ENCODE results near the gene GALM.
"Not testable (repeated sequence)": the region's sequence is repeated elsewhere in the genome, so short reads cannot be mapped to it uniquely, and the experiment has no call there.

GALM gene

GRCh38 chr2:38747007-38747424 lies 81.1 kb downstream of the GALM start:
- Histone ChIP-seq H3K27me3 (ENCODE audit: low read depth, low read length) (no peaks in the 10 kb centered on the region), H3K4me1 (ENCODE audit: control insufficient read depth in 1 of 2, insufficient read depth in 2 of 2, low read length in 2 of 2) (peaks cover 12 to 64% of the 10 kb centered on the region in 2 donors), H3K9me3 (ENCODE audit: control insufficient read depth in 1 of 2, low read length in 2 of 2) (no peaks in the 10 kb centered on the region), H3K4me3 (ENCODE audit: low read depth in 1 of 2, low read length in 2 of 2) (no peak overlapping the region), H3K27ac (ENCODE audit: low read length) (peak overlapping the region; percentile 3), H3K36me3 (ENCODE audit: control insufficient read depth in 1 of 2, insufficient read depth in 2 of 2, low read length in 2 of 2) (peaks cover 56 to 58% of the 10 kb centered on the region in 2 donors)

- Histone ChIP-seq H3K36me3 (ENCODE audit: control insufficient read depth in 1 of 2, insufficient read depth in 2 of 2, low read length in 2 of 2) (peaks cover 56 to 58% of the 10 kb centered on the region in 2 donors), H3K4me3 (ENCODE audit: low read depth in 1 of 2, low read length in 2 of 2) (no peak overlapping the region), H3K27ac (ENCODE audit: low read length) (peak overlapping the region; percentile 3)
Observed at GRCh38 chr2:38747819-38748218, 81.9 kb downstream of the GALM start.

GRCh38 chr2:38748391-38748790 lies 82.5 kb downstream of the GALM start:
- H3K4me3 ChIP-seq (ENCODE audit: low read depth in 1 of 2, low read length in 2 of 2) = peak overlapping the region in 1 of 2 donors; percentile 1
- H3K27me3 ChIP-seq (ENCODE audit: low read depth, low read length) = no peaks in the 10 kb centered on the region
- H3K9me3 ChIP-seq (ENCODE audit: control insufficient read depth in 1 of 2, low read length in 2 of 2) = no peaks in the 10 kb centered on the region
- peaks cover 53 to 56% of the 10 kb centered on the region in 2 donors for H3K36me3 ChIP-seq (ENCODE audit: control insufficient read depth in 1 of 2, insufficient read depth in 2 of 2, low read length in 2 of 2)
- peak overlapping the region; percentile 5 for H3K27ac ChIP-seq (ENCODE audit: low read length)
- H3K4me1 ChIP-seq (ENCODE audit: control insufficient read depth in 1 of 2, insufficient read depth in 2 of 2, low read length in 2 of 2) = peaks cover 12 to 60% of the 10 kb centered on the region in 2 donors

More at GRCh38 chr2:38747819-38748218, 81.9 kb downstream of the GALM start:
- Histone ChIP-seq H3K27me3 (ENCODE audit: low read depth, low read length) (no peaks in the 10 kb centered on the region), H3K4me1 (ENCODE audit: control insufficient read depth in 1 of 2, insufficient read depth in 2 of 2, low read length in 2 of 2) (peaks cover 12 to 64% of the 10 kb centered on the region in 2 donors), H3K9me3 (ENCODE audit: control insufficient read depth in 1 of 2, low read length in 2 of 2) (no peaks in the 10 kb centered on the region)

DNA sequence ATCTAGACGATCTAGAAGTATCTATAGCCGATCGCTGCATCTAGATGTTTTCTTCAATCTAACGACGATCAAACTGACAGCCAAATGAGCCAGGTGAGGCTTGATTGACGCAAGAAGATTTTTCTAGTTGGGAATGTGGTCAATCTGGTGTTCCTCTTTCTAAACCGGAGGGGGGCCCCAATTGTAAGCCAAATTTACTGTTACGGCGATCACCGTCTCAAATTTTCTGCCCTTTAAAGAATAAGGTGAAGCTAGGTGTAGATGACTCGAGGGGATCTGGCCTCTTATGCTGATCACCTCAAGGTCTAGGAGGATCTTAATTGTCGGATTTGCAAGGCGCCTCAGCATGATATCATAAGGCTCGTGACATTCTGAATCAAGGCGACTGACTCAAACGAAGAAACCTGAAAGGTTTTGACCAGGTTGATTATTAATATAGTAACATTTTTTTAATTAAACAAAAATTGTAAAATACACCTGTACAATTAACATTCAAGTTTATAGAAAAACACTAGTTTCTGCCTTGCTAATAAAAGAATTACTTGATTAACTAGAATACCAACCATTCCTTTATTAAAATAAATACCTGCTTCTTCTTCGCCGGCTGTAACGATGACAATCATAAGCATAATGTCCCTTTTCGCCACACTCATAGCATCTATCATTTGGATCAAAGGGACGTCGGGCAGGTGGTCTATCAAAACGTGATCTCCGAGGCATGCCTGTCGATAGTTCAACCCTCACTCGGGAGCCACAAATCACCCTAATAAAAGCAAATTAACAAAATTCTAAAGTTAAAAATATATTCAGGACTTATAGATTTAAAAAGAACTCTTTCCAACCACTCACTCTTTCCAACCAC lies 83.3 kb downstream of the GALM start:
- H3K4me1 ChIP-seq (ENCODE audit: control insufficient read depth in 1 of 2, insufficient read depth in 2 of 2, low read length in 2 of 2) = peaks cover 12 to 52% of the 10 kb centered on the region in 2 donors
- H3K4me3 ChIP-seq (ENCODE audit: low read depth in 1 of 2, low read length in 2 of 2) = peak overlapping the region; percentile 84 to 97
- peak overlapping the region; percentile 99 for H3K27ac ChIP-seq (ENCODE audit: low read length)
- peaks cover 47 to 48% of the 10 kb centered on the region in 2 donors for H3K36me3 ChIP-seq (ENCODE audit: control insufficient read depth in 1 of 2, insufficient read depth in 2 of 2, low read length in 2 of 2)
- H3K9me3 ChIP-seq (ENCODE audit: control insufficient read depth in 1 of 2, low read length in 2 of 2) = no peaks in the 10 kb centered on the region
- H3K27me3 ChIP-seq (ENCODE audit: low read depth, low read length) = no peaks in the 10 kb centered on the region

- H3K9me3 ChIP-seq (ENCODE audit: control insufficient read depth in 1 of 2, low read length in 2 of 2) = no peaks in the 10 kb centered on the region
Observed at GRCh38 chr2:38750011-38750890, 84.3 kb downstream of the GALM start.

GRCh38 chr2:38750891-38751595 lies 85.1 kb downstream of the GALM start, which contains the start of gene SRSF7:
SRSF7 (minus strand) TSS chr2:38751361; CDS start chr2:38751256, 105 bp downstream.
- H3K36me3 ChIP-seq (ENCODE audit: control insufficient read depth in 1 of 2, insufficient read depth in 2 of 2, low read length in 2 of 2) = peaks cover 28 to 32% of the 10 kb centered on the region in 2 donors
- peak within 1 kb of the TSS; percentile 99 for H3K27ac ChIP-seq (ENCODE audit: low read length)
- peaks cover 12 to 36% of the 10 kb centered on the region in 2 donors for H3K4me1 ChIP-seq (ENCODE audit: control insufficient read depth in 1 of 2, insufficient read depth in 2 of 2, low read length in 2 of 2)
- H3K4me3 ChIP-seq (ENCODE audit: low read depth in 1 of 2, low read length in 2 of 2) = peak within 1 kb of the TSS; percentile 84 to 97
- H3K9me3 ChIP-seq (ENCODE audit: control insufficient read depth in 1 of 2, low read length in 2 of 2) = no peaks in the 10 kb centered on the region
- H3K27me3 ChIP-seq (ENCODE audit: low read depth, low read length) = no peaks in the 10 kb centered on the region

More at GRCh38 chr2:38750011-38750890, 84.3 kb downstream of the GALM start:
- Histone ChIP-seq H3K4me3 (ENCODE audit: low read depth in 1 of 2, low read length in 2 of 2) (peak overlapping the region; percentile 84 to 97), H3K4me1 (ENCODE audit: control insufficient read depth in 1 of 2, insufficient read depth in 2 of 2, low read length in 2 of 2) (peaks cover 12 to 41% of the 10 kb centered on the region in 2 donors), H3K27ac (ENCODE audit: low read length) (peak overlapping the region; percentile 99), H3K27me3 (ENCODE audit: low read depth, low read length) (no peaks in the 10 kb centered on the region), H3K36me3 (ENCODE audit: control insufficient read depth in 1 of 2, insufficient read depth in 2 of 2, low read length in 2 of 2) (peaks cover 36 to 39% of the 10 kb centered on the region in 2 donors)

- peaks cover 6 to 29% of the 10 kb centered on the region in 2 donors for H3K4me1 ChIP-seq (ENCODE audit: control insufficient read depth in 1 of 2, insufficient read depth in 2 of 2, low read length in 2 of 2)
Observed at GRCh38 chr2:38751596-38752410, 85.9 kb downstream of the GALM start.

DNA sequence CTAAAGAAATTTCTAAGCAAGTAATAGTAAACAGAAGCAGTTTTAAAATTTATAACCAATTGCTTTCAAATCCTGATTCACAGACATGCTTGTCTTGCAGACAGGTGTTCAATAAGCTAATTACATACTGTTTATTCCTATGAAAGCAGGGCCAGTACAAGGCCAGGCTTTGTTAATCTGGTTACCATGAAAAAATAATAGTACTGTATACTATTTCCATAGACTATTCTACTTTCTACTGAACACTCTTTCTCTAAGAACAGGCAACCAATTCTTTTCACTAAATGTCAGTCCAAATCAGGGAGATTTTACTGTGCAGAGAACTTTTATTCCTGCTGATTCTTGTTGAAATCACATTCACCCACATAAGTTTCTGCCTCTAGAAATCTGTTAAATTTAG lies 88.1 kb downstream of the GALM start:
- H3K27ac ChIP-seq (ENCODE audit: low read length) = no peak overlapping the region
- no peaks in the 10 kb centered on the region for H3K27me3 ChIP-seq (ENCODE audit: low read depth, low read length)
- no peaks in the 10 kb centered on the region for H3K9me3 ChIP-seq (ENCODE audit: control insufficient read depth in 1 of 2, low read length in 2 of 2)
- H3K4me1 ChIP-seq (ENCODE audit: control insufficient read depth in 1 of 2, insufficient read depth in 2 of 2, low read length in 2 of 2) = peaks cover under 1 to 6% of the 10 kb centered on the region in 2 donors
- peaks cover 0 to 2% of the 10 kb centered on the region in 2 donors for H3K36me3 ChIP-seq (ENCODE audit: control insufficient read depth in 1 of 2, insufficient read depth in 2 of 2, low read length in 2 of 2)
- H3K4me3 ChIP-seq (ENCODE audit: low read depth in 1 of 2, low read length in 2 of 2) = no peak overlapping the region

More at GRCh38 chr2:38751596-38752410, 85.9 kb downstream of the GALM start:
- Histone ChIP-seq H3K27ac (ENCODE audit: low read length) (peak overlapping the region; percentile 99), H3K36me3 (ENCODE audit: control insufficient read depth in 1 of 2, insufficient read depth in 2 of 2, low read length in 2 of 2) (peaks cover 21 to 24% of the 10 kb centered on the region in 2 donors), H3K27me3 (ENCODE audit: low read depth, low read length) (no peaks in the 10 kb centered on the region), H3K4me3 (ENCODE audit: low read depth in 1 of 2, low read length in 2 of 2) (peak overlapping the region; percentile 84 to 97), H3K9me3 (ENCODE audit: control insufficient read depth in 1 of 2, low read length in 2 of 2) (no peaks in the 10 kb centered on the region)

GRCh38 chr2:38754506-38754905 lies 88.6 kb downstream of the GALM start:
- Histone ChIP-seq H3K4me1 (ENCODE audit: control insufficient read depth in 1 of 2, insufficient read depth in 2 of 2, low read length in 2 of 2) (peaks cover 0 to 3% of the 10 kb centered on the region in 2 donors), H3K27me3 (ENCODE audit: low read depth, low read length) (no peaks in the 10 kb centered on the region), H3K27ac (ENCODE audit: low read length) (no peak overlapping the region), H3K9me3 (ENCODE audit: control insufficient read depth in 1 of 2, low read length in 2 of 2) (no peaks in the 10 kb centered on the region), H3K36me3 (ENCODE audit: control insufficient read depth in 1 of 2, insufficient read depth in 2 of 2, low read length in 2 of 2) (no peaks in the 10 kb centered on the region), H3K4me3 (ENCODE audit: low read depth in 1 of 2, low read length in 2 of 2) (peak overlapping the region in 1 of 2 donors; percentile 21)

GRCh38 chr2:38755891-38756290 lies 90.0 kb downstream of the GALM start:
- H3K27me3 ChIP-seq (ENCODE audit: low read depth, low read length); H3K4me1 ChIP-seq (ENCODE audit: control insufficient read depth in 1 of 2, insufficient read depth in 2 of 2, low read length in 2 of 2); H3K9me3 ChIP-seq (ENCODE audit: control insufficient read depth in 1 of 2, low read length in 2 of 2); H3K27ac ChIP-seq (ENCODE audit: low read length); H3K4me3 ChIP-seq (ENCODE audit: low read depth in 1 of 2, low read length in 2 of 2); H3K36me3 ChIP-seq (ENCODE audit: control insufficient read depth in 1 of 2, insufficient read depth in 2 of 2, low read length in 2 of 2): not testable (repeated sequence)
